GM12892 (cell line): Measurements from ENCODE around the gene MFNG.

ENCODE experiments used
- DNase-seq: peaks from one replicate; pipeline ENCODE4 v3.0.0; 2011; ENCODE audit not compliant: insufficient read length
- FAIRE-seq: peaks from 2 replicates; lab custom pipeline; 2011; peaks lifted over from hg19 to GRCh38; lab: Jason Lieb, UNC
- POLR2A ChIP-seq: IDR thresholded peaks from 2 replicates; pipeline ENCODE4 v1.6.1; 2011; ENCODE audit warnings: low read depth, low read length, control low read depth
- POLR2AphosphoS5 ChIP-seq: IDR thresholded peaks from 2 replicates; pipeline ENCODE4 v1.6.1; 2011; ENCODE audit warnings: low read depth, low read length, control low read depth
- TAF1 ChIP-seq: IDR thresholded peaks from 2 replicates; pipeline ENCODE4 v1.6.1; 2011; ENCODE audit warnings: low read depth, mild to moderate bottlenecking, control low read depth, low read length, borderline replicate concordance

The MFNG gene

DNA sequence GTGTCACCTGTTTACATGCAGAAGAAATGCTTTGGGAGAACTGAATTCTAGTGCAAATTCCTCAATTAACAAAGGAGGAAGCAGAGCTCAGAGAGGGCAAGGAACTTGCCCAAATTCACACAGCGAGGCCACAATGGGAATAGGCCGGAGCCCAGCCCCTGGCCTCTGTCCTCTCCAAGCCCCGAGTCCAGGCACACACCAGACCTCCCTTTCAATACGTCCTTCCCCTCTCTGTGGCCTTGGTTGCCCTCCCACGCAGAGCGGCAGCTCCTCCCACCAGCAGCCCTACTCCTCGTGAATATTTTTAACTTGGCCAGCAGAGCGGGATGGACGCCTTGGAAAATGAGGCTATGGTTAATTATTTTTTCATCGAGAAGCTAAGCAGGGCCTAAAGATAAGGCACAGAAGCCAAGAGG is 34.6 kb upstream of the MFNG start:
- no peak for TF ChIP-seq POLR2A
- no peak for TF ChIP-seq TAF1
- TF ChIP-seq POLR2AphosphoS5 = no peak
- DNase-seq (no peak), FAIRE-seq (no peak)

DNA sequence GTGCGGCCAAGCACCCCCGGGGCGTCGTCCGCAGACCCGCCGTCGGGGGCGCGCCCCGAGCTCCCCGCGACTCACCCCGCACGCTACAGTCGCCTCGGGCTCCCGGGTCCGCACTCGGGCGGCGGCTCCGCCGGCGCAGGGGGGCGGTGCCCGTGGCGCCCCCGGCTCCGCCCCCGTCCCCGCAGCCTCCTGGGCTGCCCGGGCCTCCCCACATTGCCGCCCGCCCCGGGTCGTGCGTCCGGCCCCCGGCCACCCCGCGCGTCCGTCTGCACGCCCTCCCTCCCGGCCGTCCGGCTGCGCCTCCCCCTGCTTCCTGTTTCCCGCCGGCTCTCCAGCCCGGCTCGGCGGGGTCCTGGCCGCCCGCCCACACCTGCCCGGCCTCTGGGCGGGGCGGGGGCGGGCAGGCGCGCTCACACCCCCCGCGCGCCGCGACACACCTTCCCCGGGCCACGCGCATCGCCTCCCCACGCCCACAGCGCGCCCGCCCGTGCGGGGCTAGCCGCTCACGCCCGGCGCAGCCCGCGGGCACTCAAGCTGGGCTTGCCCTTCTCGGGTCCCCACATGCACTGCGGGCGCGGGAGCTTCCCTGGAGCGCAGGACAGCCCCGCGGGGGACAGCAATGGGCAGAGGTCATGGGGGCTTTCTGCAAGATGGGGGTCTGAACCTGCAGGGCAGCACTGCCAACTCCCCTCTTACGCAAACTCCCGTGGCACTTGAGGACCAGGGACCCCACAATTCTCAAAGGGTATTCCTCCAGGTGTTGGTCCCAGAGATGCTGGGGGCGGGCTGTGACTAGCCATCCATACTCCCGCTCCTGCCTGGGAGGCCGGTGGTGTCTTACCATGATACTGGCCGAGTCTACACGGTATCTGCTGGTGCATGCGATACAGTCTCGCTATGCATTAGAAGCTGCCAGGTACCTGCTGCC is 33.3 kb upstream of the MFNG start, which contains the start of gene CARD10:
CARD10 (minus strand) TSS at position 148 of the 928 bp plus-strand sequence. CDS start 215 bp downstream, outside the sequence.
- DNase-seq (no peak), FAIRE-seq (no peak)
- no peak for TF ChIP-seq TAF1
- TF ChIP-seq POLR2AphosphoS5 = no peak
- no peak for TF ChIP-seq POLR2A

DNA sequence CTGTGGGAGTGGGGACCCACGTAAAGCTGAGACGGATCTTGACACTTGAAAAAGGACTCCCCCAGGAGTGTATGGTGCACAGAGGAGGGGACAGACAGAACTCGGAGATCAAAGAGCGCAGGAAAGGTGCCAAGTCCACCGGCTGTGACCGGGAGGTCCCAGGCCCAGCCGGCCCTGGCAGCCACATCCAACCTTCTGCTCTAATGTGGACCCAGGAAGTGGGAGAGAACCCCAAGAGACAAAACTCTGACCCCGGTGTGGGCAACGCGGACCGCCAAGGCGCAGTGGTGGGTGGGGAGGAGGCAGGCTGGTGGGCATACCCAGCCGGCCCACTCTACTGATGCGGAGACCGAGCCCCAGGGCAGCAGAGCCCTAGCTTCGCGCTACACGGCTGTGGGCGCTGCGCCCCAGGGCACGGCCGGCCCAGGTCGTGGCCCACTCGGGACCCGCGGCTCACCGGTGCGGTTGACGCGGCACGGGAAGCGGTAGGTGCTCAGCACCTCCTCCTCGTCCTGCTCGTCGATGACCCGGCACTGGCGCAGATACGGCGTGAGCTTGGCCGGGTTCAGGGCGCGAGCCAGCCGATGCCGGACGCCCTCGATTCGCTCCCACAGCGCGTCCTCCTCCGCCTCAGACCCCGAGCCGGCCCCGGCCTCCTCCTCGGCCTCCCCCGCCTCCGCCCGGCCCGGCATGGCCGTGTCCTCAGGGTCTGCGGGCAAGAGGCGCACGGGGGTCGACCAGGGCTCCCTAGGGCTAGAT is 32.5 kb upstream of the MFNG start:
- TF ChIP-seq TAF1 (no peak), POLR2A (no peak), POLR2AphosphoS5 (no peak)
- DNase-seq = no peak

DNA sequence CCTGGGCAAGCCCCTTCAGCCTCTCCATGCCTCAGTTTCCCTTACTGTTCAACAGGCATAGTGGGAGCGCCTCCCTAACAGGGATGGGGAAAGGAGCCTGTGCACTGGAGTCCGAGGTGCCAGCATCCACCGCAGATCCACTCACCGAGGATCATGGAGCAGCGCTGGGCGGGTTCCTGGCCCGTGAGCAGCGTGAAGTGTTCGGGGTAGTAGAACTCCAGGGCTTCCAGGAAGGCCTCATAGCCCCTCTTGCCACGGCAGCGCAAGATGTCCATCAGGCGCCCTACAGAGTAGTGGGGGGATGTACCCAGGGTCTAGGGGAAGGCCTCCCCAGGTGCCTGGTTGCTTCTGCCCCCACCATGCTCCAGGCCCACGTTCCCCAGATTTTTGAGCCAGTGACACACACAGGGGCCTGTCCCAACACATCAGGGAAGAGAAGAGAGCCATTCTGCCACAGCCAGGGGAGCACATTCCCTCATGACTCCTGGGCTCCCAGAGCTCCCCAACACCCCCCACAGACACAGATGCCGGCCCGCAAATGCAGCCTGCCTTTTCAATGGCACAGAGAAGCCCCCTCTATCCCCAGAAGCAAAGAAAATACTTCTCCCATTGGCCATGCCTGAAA is 31.8 kb upstream of the MFNG start:
- TF ChIP-seq POLR2A = no peak
- no peak for TF ChIP-seq POLR2AphosphoS5
- TF ChIP-seq TAF1 = no peak
- DNase-seq (no peak), FAIRE-seq (no peak)

More for the DNA sequence above, 32.5 kb upstream of the MFNG start:
- FAIRE-seq = no peak

DNA sequence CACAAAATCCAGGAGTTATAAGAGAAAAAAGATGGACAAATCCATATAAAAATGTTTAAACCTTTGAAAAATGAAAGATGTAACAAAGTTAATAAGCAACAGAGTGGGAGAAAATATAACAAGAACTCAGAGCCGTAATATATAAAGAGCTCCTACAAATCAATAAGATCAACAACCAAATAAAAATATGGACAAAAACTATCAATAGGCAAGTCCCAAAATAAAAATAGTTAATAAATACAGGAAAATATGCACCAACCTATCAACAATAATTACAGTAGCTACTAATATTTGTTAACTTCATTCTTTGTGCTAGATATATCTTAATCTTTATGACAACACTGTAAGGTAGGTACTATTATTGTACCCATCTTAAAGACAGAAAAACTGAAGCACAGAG is 30.3 kb upstream of the MFNG start:
- TF ChIP-seq TAF1 (no peak), POLR2A (no peak), POLR2AphosphoS5 (no peak)
- FAIRE-seq = no peak

DNA sequence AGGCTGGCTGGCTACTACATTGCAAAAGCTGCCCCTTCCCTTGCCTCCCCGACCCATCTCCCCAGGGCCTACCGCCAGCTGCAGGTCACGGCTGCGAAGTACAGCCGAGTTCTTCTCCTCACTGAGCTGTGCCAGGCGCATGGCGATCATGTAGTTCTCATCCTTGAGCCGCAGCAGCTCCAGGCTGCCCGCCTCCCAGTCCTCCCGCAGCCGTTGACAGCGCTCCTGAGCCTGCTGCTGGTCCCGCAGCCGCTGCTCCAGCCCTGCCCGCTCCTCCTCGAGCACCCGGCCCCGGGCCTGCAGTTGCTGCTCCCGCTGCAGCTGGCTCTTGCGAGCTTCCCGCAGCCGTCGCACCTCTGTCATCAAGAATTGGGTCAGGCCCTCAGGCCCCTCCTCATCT is 29.7 kb upstream of the MFNG start:
- FAIRE-seq = no peak
- TF ChIP-seq POLR2AphosphoS5 = no peak
- TF ChIP-seq TAF1 = no peak
- TF ChIP-seq POLR2A = no peak
- DNase-seq = no peak

More for the DNA sequence above, 30.3 kb upstream of the MFNG start:
- no peak for DNase-seq

DNA sequence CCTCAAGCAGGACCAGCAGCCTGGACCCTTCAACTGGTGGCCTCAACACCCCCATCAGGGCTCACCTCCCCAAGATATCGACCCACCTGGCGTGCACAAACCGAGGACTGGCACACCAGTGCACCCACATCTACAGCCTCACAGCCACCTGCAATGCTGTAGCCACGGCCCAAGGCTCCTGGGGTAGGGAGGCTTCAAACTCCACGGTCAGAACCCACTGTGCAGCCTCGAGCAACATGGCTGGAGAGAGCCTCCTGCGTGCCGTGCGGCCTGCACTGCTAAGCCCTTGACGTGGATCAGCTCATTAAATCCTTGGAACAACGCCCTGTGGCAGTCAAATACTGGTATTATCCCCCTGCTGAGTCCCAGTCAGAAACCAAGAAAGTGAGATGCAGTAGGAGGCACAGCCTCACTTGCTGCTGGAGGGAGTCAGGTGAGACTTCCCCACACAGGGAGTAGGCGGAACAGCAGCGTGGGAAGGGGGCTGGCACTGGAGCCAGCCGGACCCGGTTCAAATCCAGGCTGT is 28.4 kb upstream of the MFNG start:
- no peak for FAIRE-seq
- TF ChIP-seq POLR2A (no peak), POLR2AphosphoS5 (no peak)
- DNase-seq = no peak

DNA sequence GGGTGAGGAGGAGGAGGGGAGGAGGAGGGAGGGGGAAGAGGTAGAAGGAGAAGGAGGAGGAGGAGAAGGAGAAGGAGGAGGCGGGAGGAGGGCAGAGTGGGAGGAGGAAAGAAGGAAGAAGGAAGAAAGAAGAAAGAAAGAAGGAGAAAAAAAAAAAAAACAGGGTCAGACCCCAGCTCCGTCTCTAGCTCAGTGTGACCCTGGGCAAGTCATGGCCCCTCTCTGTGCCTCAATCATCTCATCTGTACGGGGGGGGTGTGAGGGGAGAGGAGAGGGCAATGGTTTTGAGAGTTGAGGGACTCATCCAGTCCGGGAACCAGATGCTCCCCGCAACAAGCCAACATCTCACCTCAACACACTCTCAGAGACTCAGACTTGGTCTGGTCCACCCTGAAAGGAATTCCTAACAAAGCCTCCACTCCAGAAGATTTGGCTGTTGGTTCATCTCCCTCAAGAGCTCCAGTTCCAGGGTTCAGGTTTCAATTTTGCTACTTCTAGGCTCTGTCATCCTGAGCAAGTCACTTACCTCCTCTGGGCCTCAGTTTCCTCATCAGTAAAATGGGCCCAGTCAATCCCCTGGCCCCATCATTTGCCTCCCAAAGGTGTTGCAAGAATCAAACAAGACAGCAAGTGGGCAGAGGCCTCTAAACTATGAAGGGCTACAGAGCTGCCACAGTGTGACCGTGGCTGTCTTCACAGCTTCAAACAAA is 25.4 kb upstream of the MFNG start:
- TF ChIP-seq POLR2A = no peak
- no peak for TF ChIP-seq TAF1
- TF ChIP-seq POLR2AphosphoS5 = no peak
- DNase-seq (no peak), FAIRE-seq (no peak)

DNA sequence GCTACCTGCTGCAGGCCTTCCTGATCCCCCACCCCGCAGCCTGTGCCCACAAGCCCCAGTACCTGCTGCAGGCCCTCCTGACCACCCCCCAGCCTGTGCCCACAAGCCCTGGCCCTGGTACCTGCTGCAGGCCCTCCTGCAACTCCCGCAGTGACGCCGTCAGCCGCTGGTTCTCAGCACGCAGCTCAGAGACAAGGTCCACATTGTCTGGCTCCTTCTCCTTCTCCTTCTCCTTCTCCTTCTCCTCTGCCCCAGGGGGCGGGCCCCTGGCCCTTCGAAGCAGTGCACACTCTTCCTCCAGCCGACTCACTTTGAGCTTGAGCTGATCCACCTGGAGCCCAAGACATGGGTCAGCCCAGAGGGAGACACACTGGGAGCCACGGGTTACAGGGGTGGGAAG is 23.9 kb upstream of the MFNG start:
- TF ChIP-seq POLR2A (no peak), POLR2AphosphoS5 (no peak), TAF1 (no peak)
- no peak for DNase-seq
- no peak for FAIRE-seq

DNA sequence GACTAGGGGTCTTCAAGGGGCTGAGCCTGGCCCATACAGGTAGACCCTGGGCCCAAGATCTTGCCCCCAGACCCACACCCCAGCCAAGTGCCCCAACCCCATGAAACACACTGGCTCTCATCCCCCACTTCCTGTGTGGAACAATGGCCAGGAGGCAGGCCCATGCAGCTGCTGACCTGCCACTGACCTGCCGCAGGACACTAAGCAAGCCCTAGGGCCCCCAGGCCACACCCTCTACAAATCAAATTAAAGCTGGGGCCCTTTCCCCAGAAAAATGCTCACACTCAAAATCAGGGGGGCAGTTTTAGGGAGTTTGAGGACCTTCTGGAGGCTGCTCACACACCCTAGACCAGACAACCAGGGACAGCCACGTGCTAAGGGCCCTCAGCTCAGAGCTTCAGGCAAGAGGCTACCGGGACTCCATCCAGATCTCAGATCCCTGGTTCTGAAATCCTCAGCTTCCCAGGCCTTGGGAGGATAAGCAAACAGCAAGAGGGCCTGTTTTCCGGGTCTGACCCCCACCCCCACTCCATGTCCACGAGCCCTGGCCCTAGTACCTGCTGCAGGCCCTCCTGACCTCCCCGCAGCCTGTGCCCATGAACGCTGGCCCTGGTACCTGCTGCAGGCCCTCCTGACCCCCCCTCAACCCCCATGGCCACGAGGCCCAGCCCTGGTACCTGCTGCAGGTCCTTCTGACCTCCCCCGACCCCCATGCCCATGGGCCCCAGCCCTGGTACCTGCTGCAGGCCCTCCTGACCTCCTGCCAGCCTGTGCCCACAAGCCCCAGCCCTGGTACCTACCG is 23.1 kb upstream of the MFNG start:
- DNase-seq (no peak), FAIRE-seq (no peak)
- no peak for TF ChIP-seq TAF1
- TF ChIP-seq POLR2A = no peak
- no peak for TF ChIP-seq POLR2AphosphoS5
